Skin epidermis (tissue), 12 donors: Measurements from ENCODE around the gene NRG3.

Experiments
- H3K27ac ChIP-seq, 21 experiments: fragments of 200-600 bp; sonication (generic) in 11 of 21; one replicate each; pipeline ENCODE4 v1.5.0; 2020; ENCODE audit warnings: mild to moderate bottlenecking in 3 of 21, inconsistent platforms in 2 of 21, moderate library complexity in 2 of 21
- H3K4me3 ChIP-seq, 7 experiments: fragments of 200-600 bp; sonication (generic) in 2 of 7; one replicate each; pipeline ENCODE4 v1.5.0; 2020; ENCODE audit warnings: inconsistent platforms in 2 of 7, mild to moderate bottlenecking in 2 of 7, moderate library complexity in 1 of 7

Gene NRG3

GRCh38 chr10:82252081-82252480 is 377.1 kb downstream of the NRG3 start:
- no peak overlapping the region for H3K27ac ChIP-seq
- H3K4me3 ChIP-seq = no peak overlapping the region

DNA sequence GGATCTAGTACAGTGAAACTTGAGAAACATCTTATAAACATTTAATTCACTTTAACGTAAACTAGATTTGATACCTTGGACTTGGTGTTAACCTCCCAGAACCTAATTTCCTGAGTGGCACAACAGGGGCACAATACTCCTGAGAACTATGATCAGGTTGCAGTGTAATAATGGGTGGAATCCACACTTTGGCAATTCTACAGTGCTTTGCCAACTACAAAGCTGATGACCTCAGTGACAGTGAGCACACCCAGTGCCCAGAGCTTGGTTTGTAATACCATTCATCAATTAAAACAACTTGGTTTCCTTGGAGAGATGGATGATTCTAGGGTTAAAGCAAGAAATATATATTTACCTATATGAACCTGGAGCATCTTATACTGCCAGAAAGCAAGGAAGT is 379.2 kb downstream of the NRG3 start:
- H3K27ac ChIP-seq = no peak overlapping the region

GRCh38 chr10:82256275-82256674 is 381.3 kb downstream of the NRG3 start:
- no peak overlapping the region for H3K4me3 ChIP-seq
- H3K27ac ChIP-seq = no peak overlapping the region

More for the DNA sequence above, 379.2 kb downstream of the NRG3 start:
- no peak overlapping the region for H3K4me3 ChIP-seq

DNA sequence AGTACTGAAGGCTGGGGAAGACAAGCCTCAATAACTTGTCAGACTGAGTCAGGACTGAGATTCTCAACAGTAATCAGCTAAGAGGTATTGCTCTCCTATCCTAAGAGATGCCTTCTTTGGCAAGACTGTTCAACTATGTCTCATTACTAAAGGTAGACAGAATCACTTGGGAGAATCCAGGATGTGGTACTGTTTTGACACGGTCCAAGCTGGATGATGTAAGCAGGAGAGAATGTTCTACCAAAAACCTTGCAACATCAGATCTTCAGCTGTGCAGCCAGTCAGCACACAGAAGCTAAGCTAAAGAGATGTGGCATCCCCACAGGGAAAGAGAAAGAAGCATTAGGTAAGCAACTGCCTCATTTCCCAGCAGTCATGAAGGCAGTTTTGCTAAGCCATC is 391.4 kb downstream of the NRG3 start:
- Histone ChIP-seq H3K4me3 (no peak overlapping the region), H3K27ac (no peak overlapping the region)

GRCh38 chr10:82267014-82267413 is 392.0 kb downstream of the NRG3 start:
- no peak overlapping the region for H3K27ac ChIP-seq
- H3K4me3 ChIP-seq = no peak overlapping the region

- no peak overlapping the region for H3K27ac ChIP-seq
- no peak overlapping the region for H3K4me3 ChIP-seq
Measured at GRCh38 chr10:82267465-82267864, 392.5 kb downstream of the NRG3 start.

GRCh38 chr10:82267960-82268359 is 393.0 kb downstream of the NRG3 start:
- H3K27ac ChIP-seq = no peak overlapping the region
- no peak overlapping the region for H3K4me3 ChIP-seq

- Histone ChIP-seq H3K27ac (no peak overlapping the region), H3K4me3 (no peak overlapping the region)
Measured at GRCh38 chr10:82277591-82277990, 402.6 kb downstream of the NRG3 start.

DNA sequence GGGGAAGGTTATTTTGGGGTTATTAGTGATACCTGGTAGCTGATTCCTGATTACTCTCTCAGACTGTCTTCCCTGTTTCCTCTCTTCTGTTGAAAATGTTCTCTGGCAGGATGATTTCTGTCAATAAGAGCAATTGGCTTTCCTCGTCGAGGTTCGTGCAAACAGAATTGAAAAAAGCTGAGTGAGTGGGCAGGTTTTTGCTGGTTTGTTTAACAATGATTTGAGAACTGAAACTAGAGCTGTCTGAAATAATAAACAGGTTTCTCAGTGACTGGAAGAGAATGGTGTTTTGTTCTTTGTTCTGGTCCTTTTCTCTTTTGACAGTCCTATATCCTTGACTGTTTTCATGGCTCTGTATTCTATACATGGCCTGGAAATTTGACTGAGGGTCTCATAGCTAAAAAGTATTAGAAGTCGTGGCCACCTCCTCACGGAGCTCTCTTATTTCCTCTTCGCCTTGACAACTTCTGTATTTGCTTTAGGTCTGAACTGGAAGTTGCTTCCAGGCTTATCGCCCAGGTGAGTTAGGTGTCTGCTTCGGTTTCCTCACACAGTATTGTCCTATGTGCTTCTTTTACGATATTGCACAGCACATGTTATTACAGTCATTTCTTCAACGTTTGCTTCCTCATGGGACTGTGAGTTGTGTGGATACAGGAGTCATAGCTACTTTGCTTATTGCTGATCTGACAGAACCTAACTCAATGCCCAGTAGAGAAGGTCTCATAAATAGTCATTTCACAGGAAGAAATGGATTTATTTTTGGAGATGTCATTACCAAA is 403.6 kb downstream of the NRG3 start:
- Histone ChIP-seq H3K27ac (no peak overlapping the region), H3K4me3 (no peak overlapping the region)

- no peak overlapping the region for H3K27ac ChIP-seq
- no peak overlapping the region for H3K4me3 ChIP-seq
Measured at GRCh38 chr10:82282782-82283456, 407.9 kb downstream of the NRG3 start.

DNA sequence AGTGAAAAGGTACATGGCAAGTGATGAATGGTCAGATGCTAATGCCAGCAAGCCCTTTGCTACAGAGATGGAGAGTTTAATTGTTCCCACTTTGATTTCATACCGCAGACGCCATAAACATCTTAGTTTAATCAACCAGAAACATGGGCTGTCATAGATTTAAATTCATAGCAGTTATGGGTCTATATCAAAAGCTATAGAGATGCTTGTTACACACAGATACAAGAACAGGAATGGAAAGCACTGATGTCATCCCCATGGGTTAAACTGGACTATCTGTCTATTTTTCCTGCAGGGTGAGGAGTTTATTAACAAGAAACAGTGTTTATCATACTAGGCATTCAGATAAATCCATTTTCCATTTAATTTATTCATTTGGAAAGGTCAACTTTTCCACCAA is 409.2 kb downstream of the NRG3 start:
- Histone ChIP-seq H3K27ac (no peak overlapping the region), H3K4me3 (no peak overlapping the region)

DNA sequence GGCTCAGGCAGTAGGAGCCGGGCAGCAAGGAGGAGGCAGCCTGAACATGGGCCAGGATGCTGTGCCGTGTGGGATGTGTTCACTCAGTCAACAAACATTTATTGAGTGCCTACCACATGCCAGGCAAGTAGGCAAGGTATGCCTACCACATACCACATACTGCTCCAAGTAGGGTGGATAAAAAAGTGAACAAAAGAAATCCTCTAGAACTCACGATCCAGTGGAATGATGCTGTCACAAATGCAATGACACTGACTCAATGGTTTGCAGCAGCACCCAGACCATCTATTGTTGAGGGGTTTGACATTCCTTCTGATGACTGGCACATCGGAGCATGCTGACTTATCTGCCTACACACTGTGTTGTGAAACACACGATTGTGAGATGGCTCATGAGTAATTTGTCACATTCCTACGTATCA is 413.5 kb downstream of the NRG3 start:
- Histone ChIP-seq H3K27ac (no peak overlapping the region), H3K4me3 (no peak overlapping the region)

DNA sequence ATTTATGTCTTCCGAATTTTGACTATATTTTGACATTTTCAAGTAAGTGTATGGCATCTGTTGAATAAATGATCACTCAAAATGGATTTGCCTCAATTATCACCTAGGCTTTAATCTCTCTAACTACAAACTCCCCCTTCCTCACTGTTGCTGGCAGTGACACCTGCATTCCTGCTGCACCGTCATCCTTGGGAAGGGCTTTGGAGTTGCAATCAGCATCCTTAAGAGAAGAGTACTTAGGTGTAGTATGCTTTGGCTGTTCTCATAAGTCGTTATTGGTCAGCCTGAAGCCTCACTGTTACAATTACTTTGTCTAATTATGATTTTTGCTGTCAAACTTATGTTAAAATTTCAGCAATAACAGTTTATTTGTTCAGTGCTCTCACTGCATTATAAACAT is 415.0 kb downstream of the NRG3 start:
- H3K27ac ChIP-seq = no peak overlapping the region
- no peak overlapping the region for H3K4me3 ChIP-seq

DNA sequence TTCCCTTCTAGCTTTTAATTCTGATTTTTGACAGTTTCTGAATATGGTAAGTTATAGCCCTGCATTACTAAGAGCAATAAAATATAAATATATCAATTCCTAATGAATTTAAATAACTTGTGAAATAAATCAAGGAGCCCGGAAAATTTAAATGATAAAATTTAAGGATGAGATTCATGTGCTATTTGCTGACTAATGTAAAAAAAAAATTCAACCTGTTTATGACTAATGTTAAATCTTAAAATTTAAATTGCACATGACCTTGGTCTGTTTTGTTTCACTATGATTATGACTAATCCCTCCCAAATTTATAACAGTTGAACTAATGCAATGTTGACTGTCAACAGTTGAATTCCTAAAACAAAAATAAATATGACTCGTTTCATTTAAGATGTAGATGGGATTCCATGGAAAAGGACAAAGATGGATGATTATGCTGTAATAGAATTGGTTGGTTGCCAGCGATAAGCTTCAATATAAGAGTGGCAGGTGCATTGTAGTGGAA is 419.9 kb downstream of the NRG3 start:
- Histone ChIP-seq H3K27ac (no peak overlapping the region), H3K4me3 (no peak overlapping the region)

GRCh38 chr10:82308641-82309040 is 433.6 kb downstream of the NRG3 start:
- no peak overlapping the region for H3K4me3 ChIP-seq
- H3K27ac ChIP-seq = no peak overlapping the region

DNA sequence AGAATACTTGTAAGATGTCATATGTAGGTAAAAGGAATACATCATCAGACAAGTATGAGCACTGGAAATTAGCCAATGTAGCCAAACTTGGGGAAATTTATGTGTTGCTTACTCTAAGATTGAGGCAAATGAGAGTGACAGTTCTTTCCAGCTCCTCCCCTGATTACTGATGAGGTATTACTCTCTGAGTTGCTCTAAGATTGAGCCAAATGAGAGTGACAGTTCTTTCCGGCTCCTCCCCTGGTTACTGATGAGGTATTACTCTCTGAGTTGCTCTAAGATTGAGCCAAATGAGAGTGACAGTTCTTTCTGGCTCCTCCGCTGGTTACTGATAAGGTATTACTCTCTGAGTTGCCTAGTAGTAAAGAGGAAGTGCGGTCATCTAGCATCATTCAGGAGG is 435.8 kb downstream of the NRG3 start:
- no peak overlapping the region for H3K4me3 ChIP-seq
- no peak overlapping the region for H3K27ac ChIP-seq

GRCh38 chr10:82313401-82313800 is 438.4 kb downstream of the NRG3 start:
- no peak overlapping the region for H3K27ac ChIP-seq
- no peak overlapping the region for H3K4me3 ChIP-seq

DNA sequence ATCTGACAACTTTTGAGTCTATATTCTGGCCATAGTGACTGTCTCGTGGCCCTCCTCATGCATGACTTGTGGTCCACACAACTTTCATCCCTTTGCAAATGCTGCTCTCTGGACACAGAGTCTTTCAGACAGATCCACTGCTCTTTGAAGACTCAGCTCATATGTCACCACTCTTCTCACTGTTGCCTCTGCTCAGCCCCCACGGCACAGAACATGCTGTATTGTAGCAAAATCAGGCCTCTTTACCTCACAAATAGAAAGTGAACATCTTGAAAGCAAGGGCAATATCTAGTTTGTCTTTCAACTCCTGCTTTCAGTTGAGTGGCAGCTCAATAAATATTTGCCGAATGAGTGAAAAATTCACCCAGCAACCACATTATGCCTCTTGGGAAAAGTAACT is 443.5 kb downstream of the NRG3 start:
- Histone ChIP-seq H3K4me3 (no peak overlapping the region), H3K27ac (no peak overlapping the region)

GRCh38 chr10:82319074-82319473 is 444.1 kb downstream of the NRG3 start:
- no peak overlapping the region for H3K27ac ChIP-seq
- H3K4me3 ChIP-seq = no peak overlapping the region

- Histone ChIP-seq H3K4me3 (no peak overlapping the region), H3K27ac (no peak overlapping the region)
Measured at GRCh38 chr10:82319562-82319961, 444.6 kb downstream of the NRG3 start.

DNA sequence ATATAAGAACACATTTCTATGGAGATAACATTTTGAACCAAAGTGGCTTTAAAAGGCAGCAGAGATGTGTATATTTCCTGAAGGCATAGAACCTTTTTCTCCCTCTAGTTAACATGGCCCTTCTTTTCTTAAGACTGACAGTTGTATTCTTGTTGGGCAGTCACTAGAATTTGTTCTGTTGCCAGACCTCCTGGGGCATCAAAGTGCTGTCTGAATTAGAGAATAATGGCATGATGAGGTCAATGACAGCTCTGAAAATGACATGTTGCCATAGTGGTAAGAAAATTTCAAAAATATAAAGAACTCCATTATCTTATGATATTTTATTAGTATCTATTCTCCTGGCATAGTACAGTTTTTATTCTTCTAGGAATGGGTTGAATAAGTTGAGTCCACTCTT is 446.7 kb downstream of the NRG3 start:
- H3K27ac ChIP-seq = no peak overlapping the region

More for the DNA sequence above, 446.7 kb downstream of the NRG3 start:
- H3K4me3 ChIP-seq = no peak overlapping the region
